Stimulated activated CD8-positive, alpha-beta memory T cell treated with anti-CD3 and anti-CD28 coated beads, Interleukin-15, amount 100 ng/mL, for 48 hours (primary cell): ENCODE results near the gene TTC39A.

ENCODE experiments used
- DNase-seq, 2 donors: peaks; one replicate each; pipeline ENCODE4 v3.0.0-alpha.2; 2020; ENCODE audit warnings: low read depth in 2 of 2

The TTC39A gene

GRCh38 chr1:51297401-51298321 lies 32.7 kb downstream of the TTC39A start:
- DNase-seq: no peak

DNA sequence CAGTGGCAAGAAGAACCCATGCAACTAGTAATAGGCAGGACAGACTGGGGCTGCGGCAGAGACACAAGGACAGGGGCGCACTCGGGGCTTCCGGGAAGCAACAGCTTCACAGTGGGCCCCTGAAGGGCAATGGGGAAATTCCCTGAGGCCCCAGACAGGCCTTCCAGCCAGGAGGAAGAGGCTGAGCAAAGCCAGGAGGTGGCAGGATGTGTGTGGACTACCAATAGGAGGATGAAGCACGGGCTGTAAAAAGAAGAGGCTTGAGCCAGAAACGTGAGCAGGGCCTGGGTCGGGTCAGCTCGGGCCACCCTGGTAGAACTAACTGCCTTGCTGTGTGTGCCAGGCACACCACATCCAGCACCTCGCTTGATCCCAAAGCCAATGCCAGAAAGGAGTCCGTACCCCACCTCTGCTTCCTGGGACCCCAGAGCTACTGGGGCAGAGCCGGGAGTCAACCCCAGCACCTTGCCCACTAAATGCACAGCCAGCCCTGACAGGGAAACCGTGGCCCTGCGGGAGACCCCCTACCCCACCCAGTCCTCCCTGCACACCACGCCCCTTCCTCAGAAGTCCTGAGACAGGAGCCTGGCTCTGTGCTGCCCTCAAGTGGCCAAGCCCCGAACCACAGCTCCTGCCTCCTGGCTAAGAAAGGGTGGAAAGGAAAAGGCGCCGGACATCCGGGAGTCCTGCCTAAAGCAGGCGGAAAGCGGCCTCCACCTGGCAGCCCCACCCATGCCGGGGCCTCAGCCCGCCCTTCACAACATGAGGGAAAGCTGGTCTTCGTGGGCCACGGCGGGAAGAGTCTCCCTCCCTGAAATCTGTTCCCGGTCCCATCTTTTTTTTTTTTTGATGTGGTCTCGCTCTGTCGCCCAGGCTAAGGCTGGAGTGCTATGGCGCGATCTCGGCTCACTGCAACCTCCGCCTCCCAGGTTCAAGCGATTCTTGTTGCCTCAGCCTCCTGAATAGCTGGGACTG lies 33.7 kb downstream of the TTC39A start:
- DNase-seq: peak; percentile 64 to 65

DNA sequence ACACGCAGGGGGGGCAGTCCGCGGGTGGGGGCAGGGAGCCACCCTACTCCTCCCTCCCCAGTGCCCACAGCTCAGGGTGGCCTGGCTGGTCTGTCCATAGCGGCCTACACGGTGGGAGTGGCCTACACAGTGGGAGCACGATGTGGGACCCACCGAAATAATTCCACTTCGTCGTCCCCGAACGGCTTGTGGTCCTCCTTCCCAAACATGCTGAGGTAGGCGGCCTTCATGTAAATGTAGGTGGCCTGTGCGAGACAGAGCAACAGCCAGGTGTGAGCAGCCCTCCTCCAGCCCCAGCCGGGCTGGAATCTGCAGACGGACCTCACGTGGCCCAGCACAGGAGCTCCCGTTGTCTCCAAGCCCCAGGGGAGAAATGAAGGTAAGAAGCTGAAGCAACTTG lies 34.4 kb downstream of the TTC39A start:
- no peak for DNase-seq

DNA sequence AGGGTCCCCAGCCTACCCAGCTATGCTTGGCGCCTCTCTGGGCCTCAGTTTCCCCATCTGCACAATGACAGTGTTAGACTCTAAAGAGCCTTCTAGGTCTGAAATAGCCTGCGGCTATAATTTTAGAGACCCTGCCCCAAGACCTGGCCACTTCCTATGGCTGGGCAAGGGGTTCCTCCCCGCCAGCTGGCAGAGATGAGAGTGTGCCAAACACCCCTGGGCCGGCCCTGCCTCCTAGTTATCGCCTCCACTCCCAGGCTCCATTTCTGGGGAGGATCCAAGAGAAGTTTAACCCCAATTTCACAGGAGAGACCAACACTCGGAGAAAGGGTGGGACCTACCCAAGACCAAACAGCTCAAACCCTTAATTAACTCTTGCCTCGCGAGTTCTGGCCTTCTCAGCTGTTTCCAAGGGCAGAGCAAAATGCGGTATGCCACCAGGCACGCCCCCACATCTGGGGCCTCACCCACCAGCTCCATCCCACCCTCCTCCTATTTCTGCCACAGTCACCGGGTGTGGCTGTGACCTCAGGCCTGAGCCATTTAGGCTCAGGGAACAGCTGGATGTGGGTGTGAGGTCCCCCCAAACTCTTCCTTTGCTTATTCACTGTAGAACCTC lies 35.7 kb downstream of the TTC39A start:
- DNase-seq: no peak

- no peak for DNase-seq
Observed at GRCh38 chr1:51293898-51294515, 36.4 kb downstream of the TTC39A start.

DNA sequence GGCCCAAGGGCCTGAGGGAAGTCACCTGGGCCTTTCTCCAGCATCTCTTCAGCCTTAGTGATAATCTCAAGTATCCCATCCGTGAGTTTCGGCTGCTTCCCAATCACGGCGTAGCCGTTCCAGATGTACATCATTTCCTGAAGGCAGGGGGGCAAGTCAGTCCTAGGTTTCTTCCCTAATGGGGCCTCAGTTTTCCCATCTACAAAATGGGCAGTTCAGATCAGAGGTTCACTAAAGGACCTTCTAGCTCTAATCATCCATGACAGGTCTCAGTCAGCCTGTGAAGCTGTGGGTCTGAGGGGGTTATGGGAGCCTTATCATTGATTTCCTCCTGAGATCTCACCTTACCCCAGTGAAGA lies 39.9 kb downstream of the TTC39A start:
- no peak for DNase-seq

DNA sequence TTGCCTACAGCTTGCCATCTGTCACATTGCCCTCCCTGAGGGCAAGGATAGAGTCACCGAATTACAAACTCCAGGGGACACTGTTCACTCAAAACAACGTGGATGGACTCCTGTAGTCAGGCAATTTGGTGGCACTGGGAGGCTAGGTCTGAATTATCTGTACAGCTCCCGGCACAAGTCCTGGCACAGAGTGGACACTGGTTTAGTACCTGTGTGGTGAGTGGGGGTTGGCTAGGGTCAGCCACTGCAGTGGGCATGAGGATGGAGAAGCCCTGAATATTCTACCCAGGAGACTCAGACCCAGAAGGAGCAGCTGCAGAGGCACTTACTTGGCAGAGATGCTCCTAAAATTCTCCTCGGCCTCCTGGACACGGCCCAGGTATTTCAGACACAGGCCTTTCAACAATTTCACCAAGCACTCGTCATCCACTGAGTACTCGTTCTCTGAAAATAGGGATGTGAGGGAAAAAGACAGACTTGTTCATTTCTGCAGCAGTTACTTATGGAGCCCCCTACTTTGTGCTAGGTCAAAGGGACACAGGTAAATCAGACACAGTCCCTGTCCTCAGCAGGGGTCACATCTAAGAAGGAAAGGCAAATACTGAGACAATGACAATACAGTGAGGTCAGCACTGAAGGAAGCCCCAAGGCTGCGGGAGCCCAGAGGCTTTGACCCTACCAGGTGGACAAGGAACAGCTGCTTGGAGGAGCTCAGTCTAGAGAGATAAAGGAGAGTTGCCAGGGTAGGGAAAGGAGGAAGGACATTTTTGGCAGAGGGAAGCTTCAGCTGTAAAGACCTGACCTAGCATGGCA lies 40.5 kb downstream of the TTC39A start:
- no peak for DNase-seq

GRCh38 chr1:51288578-51288977 lies 41.8 kb downstream of the TTC39A start:
- DNase-seq: no peak

DNA sequence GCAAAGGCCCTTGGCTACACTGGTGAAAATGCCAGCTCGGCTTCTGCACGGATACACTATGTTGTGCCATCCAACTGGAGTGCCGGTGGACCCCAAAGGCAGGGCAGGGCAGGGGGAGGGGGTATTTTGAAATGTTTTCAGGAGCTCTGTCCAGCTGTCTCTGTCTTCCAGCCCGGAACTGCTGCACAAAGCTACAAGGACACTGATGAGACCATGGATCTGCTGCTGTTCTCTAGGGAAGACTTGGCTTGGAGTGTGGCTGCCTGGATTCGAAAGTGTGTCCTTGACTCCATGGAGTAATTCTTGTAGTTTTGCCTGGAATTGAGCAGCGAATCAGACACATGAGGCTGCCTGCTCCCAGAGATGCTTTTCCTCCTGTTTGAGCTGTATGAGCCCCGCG lies 42.4 kb downstream of the TTC39A start:
- no peak for DNase-seq

DNA sequence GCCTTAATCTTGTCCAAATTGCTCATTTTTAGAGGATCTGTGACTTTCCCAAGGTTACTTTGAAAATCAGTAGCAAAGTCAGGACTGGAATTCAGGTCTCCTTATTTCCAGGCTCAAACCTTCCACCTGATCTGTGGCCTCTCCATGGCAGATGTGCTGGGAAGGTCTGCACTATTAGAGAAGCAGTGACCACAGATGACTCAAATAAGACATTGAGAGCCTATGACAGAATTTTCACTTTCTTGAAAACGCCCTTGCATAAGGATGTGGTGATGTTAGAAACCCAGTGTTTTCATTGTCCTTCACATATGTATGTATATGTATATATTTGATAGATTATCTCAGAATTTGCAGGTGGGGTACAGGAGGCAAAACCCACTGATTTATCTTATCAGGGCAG lies 45.3 kb downstream of the TTC39A start:
- no peak for DNase-seq

DNA sequence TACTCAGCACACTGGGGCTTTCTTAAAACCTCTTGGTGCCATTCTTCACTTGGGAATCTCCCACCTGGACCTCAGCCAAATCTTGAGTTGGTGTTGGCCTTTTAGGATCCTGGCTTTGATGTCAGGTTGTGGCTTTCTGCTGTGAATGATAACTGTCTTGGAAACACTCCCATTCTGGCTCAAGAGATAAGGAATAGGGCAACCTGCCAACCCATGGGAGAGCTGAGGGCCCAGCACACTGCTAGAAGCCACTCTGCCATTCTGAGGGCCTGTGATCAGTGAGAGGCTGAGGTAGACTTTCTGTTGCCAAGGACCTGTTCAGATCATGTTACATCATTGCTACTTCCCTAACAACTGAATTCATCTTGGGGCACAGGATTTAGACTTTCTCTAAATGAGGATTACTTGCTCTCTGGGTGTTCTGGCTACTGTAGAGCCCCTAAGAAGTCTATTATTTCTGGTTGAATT lies 45.8 kb downstream of the TTC39A start:
- no peak for DNase-seq

DNA sequence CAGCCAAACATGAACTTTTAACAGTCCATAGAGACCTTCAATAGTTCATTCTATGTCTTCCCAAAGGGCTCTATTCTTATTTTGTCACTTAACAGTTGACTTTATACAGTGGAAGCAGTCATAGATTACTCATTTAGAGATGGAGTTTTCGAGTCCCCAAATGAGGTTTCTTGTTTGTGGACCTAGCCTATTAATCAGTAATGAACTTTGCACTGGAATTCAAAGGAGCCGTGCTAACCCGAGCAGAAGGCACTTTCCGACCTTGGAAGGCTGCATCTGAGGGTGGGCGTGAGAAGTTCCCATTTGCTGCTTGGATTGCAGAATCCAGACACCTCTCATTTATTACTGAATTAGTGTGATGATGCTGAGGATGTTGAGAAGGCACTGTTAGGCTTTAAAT lies 46.4 kb downstream of the TTC39A start:
- DNase-seq: no peak

GRCh38 chr1:51282605-51283004 lies 47.8 kb downstream of the TTC39A start:
- peak in 1 of 2 donors; percentile 13 for DNase-seq

DNA sequence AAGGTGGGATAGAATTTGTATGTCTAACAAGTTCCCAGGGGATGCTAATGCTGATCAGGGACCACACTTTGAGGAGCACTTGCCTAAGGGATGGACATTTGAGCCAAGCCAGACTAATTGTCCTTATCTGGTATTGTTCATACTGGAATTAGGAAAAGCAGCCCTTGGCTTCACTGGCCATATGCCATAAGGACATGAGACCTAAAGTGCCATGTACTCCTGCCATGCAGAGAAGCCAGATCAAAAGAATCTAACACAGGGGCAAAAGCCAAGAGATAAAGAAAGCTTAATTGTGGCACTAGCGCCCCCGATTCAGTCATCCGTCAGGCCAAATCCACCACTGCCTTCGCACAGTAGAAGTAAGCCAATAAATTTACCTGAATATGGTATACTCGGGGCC lies 48.6 kb downstream of the TTC39A start:
- DNase-seq: no peak

DNA sequence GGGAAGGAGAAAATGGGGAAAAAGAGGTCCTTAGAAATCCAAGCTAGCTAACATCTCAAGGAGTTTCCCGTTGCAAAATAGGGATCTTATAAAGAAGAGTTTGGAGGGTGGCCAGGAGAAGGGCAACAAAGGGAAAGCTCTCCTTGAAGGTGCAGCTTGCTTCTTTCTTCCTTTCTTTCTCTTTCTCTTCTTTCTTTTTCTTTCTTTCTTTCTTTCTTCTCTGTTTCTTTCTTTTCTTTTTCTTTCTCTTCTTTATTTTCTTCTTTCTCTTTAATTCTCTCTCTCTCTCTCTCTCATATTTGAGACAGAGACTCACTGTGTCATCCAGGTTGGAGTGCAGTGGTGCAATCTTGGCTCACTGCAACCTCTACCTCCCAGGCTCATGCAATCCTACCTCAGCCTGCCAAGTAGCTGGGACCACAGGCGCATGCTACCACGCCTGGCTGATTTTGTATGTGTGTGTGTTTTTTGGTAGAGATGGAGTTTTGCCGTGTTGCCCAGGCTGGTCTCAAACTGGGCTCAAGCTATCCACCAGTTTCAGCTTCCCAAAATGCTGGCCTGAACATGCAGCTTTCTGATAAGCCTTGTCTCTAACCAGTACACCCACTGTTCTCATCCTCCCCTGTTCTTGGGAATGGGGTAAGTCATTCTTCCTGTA lies 49.9 kb downstream of the TTC39A start:
- no peak for DNase-seq

DNA sequence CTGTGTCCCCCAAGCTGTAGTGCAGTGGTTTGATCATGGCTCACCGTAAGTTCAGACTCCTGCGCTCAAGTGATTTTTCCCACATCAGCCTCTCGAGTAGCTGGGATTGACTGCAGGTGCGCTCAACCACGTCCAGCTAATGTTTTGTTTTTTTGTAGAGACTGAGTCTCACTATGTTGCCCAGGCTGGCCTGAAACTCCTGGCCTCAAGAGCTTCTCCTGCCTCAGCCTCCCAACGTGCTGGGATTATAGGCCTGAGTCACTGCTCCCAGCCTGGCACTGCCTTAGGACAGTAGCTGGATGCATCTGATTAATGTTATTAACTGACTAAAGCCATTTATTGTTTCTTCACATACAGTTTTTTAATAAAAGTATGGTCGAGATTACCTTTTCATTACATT lies 54.1 kb downstream of the TTC39A start:
- no peak for DNase-seq

GRCh38 chr1:51274676-51275075 lies 55.7 kb downstream of the TTC39A start:
- no peak for DNase-seq

DNA sequence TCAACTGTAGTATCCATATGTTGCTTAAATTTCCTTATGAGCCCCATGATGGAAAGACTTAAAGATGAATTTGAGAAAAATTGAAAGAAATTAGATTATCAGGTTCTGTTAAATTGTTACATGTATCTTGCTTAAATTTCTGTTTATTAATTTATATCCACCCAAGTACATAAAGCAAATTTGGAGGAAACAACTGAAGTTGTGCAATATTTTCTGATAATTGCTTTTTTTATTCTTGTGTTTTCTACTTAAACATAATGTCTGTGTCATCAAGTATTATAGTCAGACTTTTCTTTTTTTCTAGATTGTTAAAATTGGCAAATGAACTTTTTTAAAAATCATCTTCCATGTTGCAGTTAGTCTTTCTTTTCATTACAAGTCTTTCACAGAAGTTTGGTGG lies 57.4 kb downstream of the TTC39A start:
- no peak for DNase-seq

- no peak for DNase-seq
Observed at GRCh38 chr1:51270751-51271150, 59.6 kb downstream of the TTC39A start.

- DNase-seq: no peak
Observed at GRCh38 chr1:51268634-51269033, 61.7 kb downstream of the TTC39A start.
